Neural crest cell (in vitro differentiated cells): ENCODE results near the gene ABHD16B. TPM values are rescaled to one million over a fixed set of nuclear protein-coding genes. Genes with fewer than 3 reads are reported as not detected.

Experiments
- DNase-seq: peaks from one replicate; pipeline ENCODE4 v3.0.0; 2021; ENCODE audit warnings: low read depth, mixed read lengths, low spot score
- H3K27ac Mint-ChIP-seq: one replicate; pipeline ENCODE4 v1.8.0; 2021; ENCODE audit warnings: mild to moderate bottlenecking, mixed read lengths; ENCODE audit not compliant: unreplicated experiment
- H3K27me3 Mint-ChIP-seq: 2 replicates; pipeline ENCODE4 v1.8.0; 2021; ENCODE audit warnings: low read depth, mild to moderate bottlenecking, mixed read lengths
- H3K36me3 Mint-ChIP-seq: 2 replicates; pipeline ENCODE4 v1.8.0; 2021; ENCODE audit warnings: low read depth, mild to moderate bottlenecking, mixed read lengths
- H3K4me1 Mint-ChIP-seq: 2 replicates; pipeline ENCODE4 v1.8.0; 2021; ENCODE audit warnings: mixed read lengths
- H3K4me3 Mint-ChIP-seq: one replicate; pipeline ENCODE4 v1.8.0; 2021; ENCODE audit warnings: mild to moderate bottlenecking, mixed read lengths
- H3K9me3 Mint-ChIP-seq: 2 replicates; pipeline ENCODE4 v1.8.0; 2021; ENCODE audit warnings: mixed read lengths
- total RNA-seq: library from RNA; stranded (reverse); gene quantifications from 2 replicates; pipeline ENCODE4 v1.2.1, GENCODE V29; 2021
- TF ChIP-seq, protein P1 (sequence below): fragments of 200-600 bp; sonication (generic); conservative IDR thresholded peaks from 2 replicates; pipeline ENCODE4 v1.5.0; 2021; ENCODE audit warnings: antibody characterized with exemption, mild to moderate bottlenecking

Gene ABHD16B
- total RNA-seq, 1 donor from 2014 or later = not detected

DNA sequence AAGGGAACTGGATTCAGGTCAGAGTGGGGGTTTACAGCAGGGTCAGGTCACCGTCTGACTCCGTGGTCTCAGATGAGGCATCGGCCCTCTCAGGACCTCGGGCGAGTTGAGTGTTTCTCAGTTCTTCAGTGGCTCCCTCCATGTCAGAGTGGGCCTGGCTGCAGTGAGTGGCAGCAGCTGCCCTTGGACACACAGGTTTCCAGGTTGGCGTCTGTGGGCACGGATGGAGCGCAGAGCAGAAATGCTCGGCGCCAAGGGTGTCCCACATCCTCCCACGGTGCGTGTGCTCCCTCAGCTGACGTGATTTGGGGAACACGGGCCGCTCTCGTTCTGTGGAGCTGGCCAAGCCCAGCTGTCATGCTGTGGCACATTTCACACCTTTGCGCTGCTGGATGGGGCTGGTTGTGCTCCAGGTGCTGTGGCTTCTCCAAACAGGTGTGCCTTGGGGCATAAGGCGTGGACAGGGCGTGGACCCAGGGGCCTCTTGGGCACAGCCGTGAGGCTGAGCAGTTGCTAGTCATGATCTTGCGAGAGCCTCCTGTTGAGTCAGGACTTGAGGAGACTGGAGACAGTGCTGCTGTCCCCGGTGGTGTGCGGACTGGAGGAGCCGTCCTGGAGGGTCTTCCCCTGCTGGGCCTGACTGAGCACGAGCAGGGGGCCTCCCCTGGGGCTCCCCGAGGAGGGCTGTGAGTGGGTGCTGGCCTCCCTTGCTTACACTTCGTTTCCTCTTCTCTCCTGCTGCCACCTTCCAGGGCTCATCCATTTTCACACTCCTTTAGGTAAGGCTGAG is 24.2 kb downstream of the ABHD16B start:
- Mint-ChIP-seq H3K36me3 (peaks cover 2% of the 10 kb centered on the region), H3K9me3 (no peaks in the 10 kb centered on the region), H3K4me1 (no peaks in the 10 kb centered on the region), H3K4me3 (no peak overlapping the region), H3K27me3 (no peaks in the 10 kb centered on the region), H3K27ac (no peak overlapping the region)
- DNase-seq = no peak
- TF ChIP-seq, protein P1, sequence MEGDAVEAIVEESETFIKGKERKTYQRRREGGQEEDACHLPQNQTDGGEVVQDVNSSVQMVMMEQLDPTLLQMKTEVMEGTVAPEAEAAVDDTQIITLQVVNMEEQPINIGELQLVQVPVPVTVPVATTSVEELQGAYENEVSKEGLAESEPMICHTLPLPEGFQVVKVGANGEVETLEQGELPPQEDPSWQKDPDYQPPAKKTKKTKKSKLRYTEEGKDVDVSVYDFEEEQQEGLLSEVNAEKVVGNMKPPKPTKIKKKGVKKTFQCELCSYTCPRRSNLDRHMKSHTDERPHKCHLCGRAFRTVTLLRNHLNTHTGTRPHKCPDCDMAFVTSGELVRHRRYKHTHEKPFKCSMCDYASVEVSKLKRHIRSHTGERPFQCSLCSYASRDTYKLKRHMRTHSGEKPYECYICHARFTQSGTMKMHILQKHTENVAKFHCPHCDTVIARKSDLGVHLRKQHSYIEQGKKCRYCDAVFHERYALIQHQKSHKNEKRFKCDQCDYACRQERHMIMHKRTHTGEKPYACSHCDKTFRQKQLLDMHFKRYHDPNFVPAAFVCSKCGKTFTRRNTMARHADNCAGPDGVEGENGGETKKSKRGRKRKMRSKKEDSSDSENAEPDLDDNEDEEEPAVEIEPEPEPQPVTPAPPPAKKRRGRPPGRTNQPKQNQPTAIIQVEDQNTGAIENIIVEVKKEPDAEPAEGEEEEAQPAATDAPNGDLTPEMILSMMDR = no peak

DNA sequence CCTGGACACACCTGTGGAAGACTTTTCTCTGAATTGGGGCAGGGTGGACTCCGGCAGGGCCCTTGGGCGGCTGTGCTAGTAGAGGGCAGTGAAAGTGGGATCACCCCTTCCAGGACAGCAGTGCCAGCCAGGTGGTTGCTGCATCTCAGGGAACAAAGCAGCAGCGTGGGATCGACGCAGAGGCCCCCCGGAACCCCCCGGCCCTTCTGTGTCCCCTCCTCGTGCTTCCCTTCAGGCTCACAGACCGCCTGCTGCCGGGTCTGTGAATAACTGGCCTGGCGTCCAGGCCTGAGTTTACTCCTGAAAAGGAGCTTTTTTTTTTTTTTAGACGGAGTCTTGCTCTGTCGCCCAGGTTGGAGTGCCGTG is 24.7 kb downstream of the ABHD16B start:
- peaks cover 2% of the 10 kb centered on the region for H3K36me3 Mint-ChIP-seq
- no peaks in the 10 kb centered on the region for H3K9me3 Mint-ChIP-seq
- H3K27ac Mint-ChIP-seq = no peak overlapping the region
- H3K4me1 Mint-ChIP-seq = no peaks in the 10 kb centered on the region
- TF ChIP-seq, protein P1 = no peak
- DNase-seq = no peak
- H3K27me3 Mint-ChIP-seq = no peaks in the 10 kb centered on the region
- no peak overlapping the region for H3K4me3 Mint-ChIP-seq

DNA sequence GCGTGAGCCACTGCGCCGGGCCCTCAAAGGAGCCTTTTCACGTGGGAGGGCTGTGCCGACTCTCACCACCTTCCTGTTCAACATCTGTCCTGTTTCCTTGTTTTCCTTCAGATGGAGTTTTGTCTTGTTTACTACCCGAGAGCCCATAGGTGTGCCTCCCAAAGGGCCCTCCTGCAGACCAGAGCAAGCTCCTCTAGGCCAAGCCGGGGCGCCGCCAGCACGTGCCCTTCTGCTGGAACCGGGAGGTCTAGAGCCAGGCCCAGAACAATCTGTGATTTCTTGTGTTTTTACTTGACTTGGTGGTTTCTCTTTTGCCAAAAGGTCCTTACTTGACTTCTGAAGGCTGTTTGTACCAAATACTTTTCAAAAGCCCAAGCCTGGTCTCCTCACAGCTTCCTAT is 25.6 kb downstream of the ABHD16B start:
- H3K9me3 Mint-ChIP-seq = no peaks in the 10 kb centered on the region
- peaks cover 2% of the 10 kb centered on the region for H3K36me3 Mint-ChIP-seq
- H3K27me3 Mint-ChIP-seq = no peaks in the 10 kb centered on the region
- no peak overlapping the region for H3K27ac Mint-ChIP-seq
- DNase-seq = no peak
- H3K4me3 Mint-ChIP-seq = no peak overlapping the region
- TF ChIP-seq, protein P1 = no peak
- H3K4me1 Mint-ChIP-seq = no peaks in the 10 kb centered on the region

DNA sequence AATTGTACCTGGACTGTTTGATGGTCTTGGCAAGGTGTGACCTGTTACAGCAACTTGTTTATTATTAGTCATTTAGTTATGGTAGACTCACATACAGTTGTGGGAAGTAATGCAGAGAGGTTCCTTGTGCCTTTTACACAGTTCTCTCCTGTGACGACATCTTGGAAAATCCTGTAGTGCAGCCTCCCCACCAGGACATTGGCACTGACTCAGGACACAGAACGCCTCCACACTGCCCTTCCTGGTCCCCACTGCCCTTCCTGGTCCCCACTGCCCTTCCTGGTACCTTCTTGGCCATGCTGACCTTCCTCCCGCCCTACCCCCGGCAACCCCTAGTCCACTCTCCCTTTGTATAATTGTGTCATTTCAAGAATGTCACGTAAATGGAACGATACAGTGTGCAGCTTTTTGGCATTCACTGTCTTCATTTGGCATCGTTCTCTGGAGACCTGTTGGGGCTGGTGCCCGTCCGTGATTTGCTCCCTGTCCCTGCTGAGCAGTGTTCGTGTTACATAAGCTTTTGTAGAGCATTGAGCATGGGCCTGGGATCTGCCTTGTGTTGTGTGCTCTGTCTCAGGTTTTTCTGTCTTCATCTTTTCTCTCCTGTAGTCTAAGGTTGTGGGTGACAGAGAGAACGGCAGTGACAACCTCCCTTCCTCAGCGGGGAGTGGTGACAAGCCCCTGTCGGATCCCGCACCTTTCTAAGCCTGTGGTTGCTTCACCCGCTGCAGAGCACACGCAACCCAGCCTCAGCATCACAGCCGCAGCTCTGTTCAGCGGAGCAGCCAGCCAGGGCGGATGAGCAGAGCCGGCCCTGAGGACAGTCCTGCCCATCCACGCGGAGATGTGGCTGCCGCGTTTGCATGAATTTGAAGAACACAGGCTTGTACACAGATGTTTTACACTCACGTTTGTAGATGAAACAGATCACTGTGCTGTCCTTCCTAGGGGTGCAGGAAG is 28.2 kb downstream of the ABHD16B start:
- DNase-seq = no peak

DNA sequence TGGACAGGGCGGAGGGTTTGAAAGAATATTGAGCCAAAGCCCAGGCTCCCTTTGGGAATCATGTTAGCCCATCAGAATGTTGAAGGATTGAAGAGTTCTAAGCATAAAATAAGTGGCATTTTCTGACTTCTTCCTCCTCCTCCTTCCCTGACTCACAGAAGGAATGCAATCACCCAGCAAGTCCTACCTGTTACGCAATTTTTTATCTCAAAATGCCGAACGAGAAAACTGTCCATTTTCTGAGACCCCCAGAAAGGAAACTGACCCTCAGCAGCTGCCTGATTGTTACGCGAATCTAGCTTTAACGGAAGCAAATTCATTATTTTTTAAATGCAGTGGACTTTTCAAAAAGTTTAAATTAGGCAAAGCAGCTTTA is 28.9 kb downstream of the ABHD16B start:
- TF ChIP-seq, protein P1 = no peak
- Mint-ChIP-seq H3K4me3 (no peak overlapping the region), H3K36me3 (peaks cover 2% of the 10 kb centered on the region), H3K4me1 (peaks cover 5% of the 10 kb centered on the region), H3K9me3 (no peaks in the 10 kb centered on the region), H3K27me3 (no peaks in the 10 kb centered on the region), H3K27ac (no peak overlapping the region)
- no peak for DNase-seq

More for the DNA sequence above, 28.2 kb downstream of the ABHD16B start:
- no peak overlapping the region for H3K4me3 Mint-ChIP-seq
- H3K27me3 Mint-ChIP-seq = no peaks in the 10 kb centered on the region
- H3K36me3 Mint-ChIP-seq = peaks cover 2% of the 10 kb centered on the region
- H3K4me1 Mint-ChIP-seq = peaks cover 5% of the 10 kb centered on the region
- H3K9me3 Mint-ChIP-seq = no peaks in the 10 kb centered on the region
- peak overlapping the region; percentile 81 for H3K27ac Mint-ChIP-seq
- TF ChIP-seq, protein P1 = no peak
